ENCODE measurements around the gene MAVS.
A peak's percentile ranks its signal among the peaks of the same experiment; 100 is the strongest.

Gene MAVS

GRCh38 chr20:3854462-3854871 lies 7.8 kb downstream of the MAVS start:
- 67 to 94% methylated on average over 2 of the region's 4 CpGs for WGBS, 2 experiments (ENCODE audit: insufficient coverage in 2 of 2)

GRCh38 chr20:3857405-3857804 lies 10.8 kb downstream of the MAVS start:
- H3K4me1 ChIP-seq (ENCODE audit: control insufficient read depth, insufficient read depth, low read length, poor library complexity, severe bottlenecking), result no peaks in the 10 kb centered on the region
- 88 to 91% methylated on average over 13 to 14 of the region's 14 CpGs for WGBS, 2 experiments (ENCODE audit: insufficient coverage in 2 of 2)
- H3K36me3 ChIP-seq (ENCODE audit: control insufficient read depth, insufficient read depth, low read length), result peaks cover 81% of the 10 kb centered on the region
- H3K4me3 ChIP-seq (ENCODE audit: extremely low read depth, insufficient read depth, low read length, poor library complexity, severe bottlenecking), result no peak overlapping the region
- no peaks in the 10 kb centered on the region for H3K9me3 ChIP-seq (ENCODE audit: control insufficient read depth, low read length)
- no peak overlapping the region for H3K27ac ChIP-seq (ENCODE audit: low read depth, low read length, severe bottlenecking)

More at GRCh38 chr20:3854462-3854871, 7.8 kb downstream of the MAVS start:
- Histone ChIP-seq H3K36me3 (ENCODE audit: control insufficient read depth, insufficient read depth, low read length) (peaks cover 61% of the 10 kb centered on the region), H3K27ac (ENCODE audit: low read depth, low read length, severe bottlenecking) (peak overlapping the region; percentile 16), H3K4me1 (ENCODE audit: control insufficient read depth, insufficient read depth, low read length, poor library complexity, severe bottlenecking) (no peaks in the 10 kb centered on the region), H3K4me3 (ENCODE audit: extremely low read depth, insufficient read depth, low read length, poor library complexity, severe bottlenecking) (no peak overlapping the region), H3K9me3 (ENCODE audit: control insufficient read depth, low read length) (no peaks in the 10 kb centered on the region)

GRCh38 chr20:3858689-3859088 lies 12.1 kb downstream of the MAVS start:
- Histone ChIP-seq H3K9me3 (ENCODE audit: control insufficient read depth, low read length) (no peaks in the 10 kb centered on the region), H3K27ac (ENCODE audit: low read depth, low read length, severe bottlenecking) (no peak overlapping the region), H3K4me1 (ENCODE audit: control insufficient read depth, insufficient read depth, low read length, poor library complexity, severe bottlenecking) (no peaks in the 10 kb centered on the region), H3K4me3 (ENCODE audit: extremely low read depth, insufficient read depth, low read length, poor library complexity, severe bottlenecking) (no peak overlapping the region), H3K36me3 (ENCODE audit: control insufficient read depth, insufficient read depth, low read length) (peaks cover 92% of the 10 kb centered on the region)
- 88 to 96% methylated on average over 4 to 5 of the region's 6 CpGs for WGBS, 2 experiments (ENCODE audit: insufficient coverage in 2 of 2)

GRCh38 chr20:3861191-3861590 lies 14.6 kb downstream of the MAVS start:
- WGBS, 2 experiments (ENCODE audit: insufficient coverage in 2 of 2), result 94 to 95% methylated on average over 6 to 7 of the region's 7 CpGs
- no peaks in the 10 kb centered on the region for H3K9me3 ChIP-seq (ENCODE audit: control insufficient read depth, low read length)
- H3K4me1 ChIP-seq (ENCODE audit: control insufficient read depth, insufficient read depth, low read length, poor library complexity, severe bottlenecking), result no peaks in the 10 kb centered on the region
- H3K27ac ChIP-seq (ENCODE audit: low read depth, low read length, severe bottlenecking), result no peak overlapping the region
- H3K36me3 ChIP-seq (ENCODE audit: control insufficient read depth, insufficient read depth, low read length), result peaks cover 98% of the 10 kb centered on the region
- no peak overlapping the region for H3K4me3 ChIP-seq (ENCODE audit: extremely low read depth, insufficient read depth, low read length, poor library complexity, severe bottlenecking)

GRCh38 chr20:3862333-3862732 lies 15.7 kb downstream of the MAVS start:
- Histone ChIP-seq H3K4me3 (ENCODE audit: extremely low read depth, insufficient read depth, low read length, poor library complexity, severe bottlenecking) (no peak overlapping the region), H3K9me3 (ENCODE audit: control insufficient read depth, low read length) (no peaks in the 10 kb centered on the region), H3K36me3 (ENCODE audit: control insufficient read depth, insufficient read depth, low read length) (peaks cover 96% of the 10 kb centered on the region), H3K27ac (ENCODE audit: low read depth, low read length, severe bottlenecking) (no peak overlapping the region), H3K4me1 (ENCODE audit: control insufficient read depth, insufficient read depth, low read length, poor library complexity, severe bottlenecking) (no peaks in the 10 kb centered on the region)
- WGBS, 2 experiments (ENCODE audit: insufficient coverage in 2 of 2), result 91% methylated on average over 1 of the region's 1 CpG; no CpG with 5 or more reads in 1 of the 2 experiments

GRCh38 chr20:3863317-3863716 lies 16.7 kb downstream of the MAVS start:
- H3K9me3 ChIP-seq (ENCODE audit: control insufficient read depth, low read length), result no peaks in the 10 kb centered on the region
- no peak overlapping the region for H3K27ac ChIP-seq (ENCODE audit: low read depth, low read length, severe bottlenecking)
- WGBS, 2 experiments (ENCODE audit: insufficient coverage in 2 of 2), result 94 to 98% methylated on average over 7 of the region's 7 CpGs
- no peak overlapping the region for H3K4me3 ChIP-seq (ENCODE audit: extremely low read depth, insufficient read depth, low read length, poor library complexity, severe bottlenecking)
- no peaks in the 10 kb centered on the region for H3K4me1 ChIP-seq (ENCODE audit: control insufficient read depth, insufficient read depth, low read length, poor library complexity, severe bottlenecking)
- peaks cover 96% of the 10 kb centered on the region for H3K36me3 ChIP-seq (ENCODE audit: control insufficient read depth, insufficient read depth, low read length)

GRCh38 chr20:3864518-3864917 lies 17.9 kb downstream of the MAVS start:
- WGBS, 2 experiments (ENCODE audit: insufficient coverage in 2 of 2), result 95% methylated on average over 5 of the region's 5 CpGs
- Histone ChIP-seq H3K36me3 (ENCODE audit: control insufficient read depth, insufficient read depth, low read length) (peaks cover 90% of the 10 kb centered on the region), H3K4me3 (ENCODE audit: extremely low read depth, insufficient read depth, low read length, poor library complexity, severe bottlenecking) (no peak overlapping the region)

GRCh38 chr20:3865152-3865886 lies 18.7 kb downstream of the MAVS start:
- Histone ChIP-seq H3K9me3 (ENCODE audit: control insufficient read depth, low read length) (no peaks in the 10 kb centered on the region), H3K27ac (ENCODE audit: low read depth, low read length, severe bottlenecking) (no peak overlapping the region), H3K4me1 (ENCODE audit: control insufficient read depth, insufficient read depth, low read length, poor library complexity, severe bottlenecking) (no peaks in the 10 kb centered on the region), H3K36me3 (ENCODE audit: control insufficient read depth, insufficient read depth, low read length) (peaks cover 82% of the 10 kb centered on the region), H3K4me3 (ENCODE audit: extremely low read depth, insufficient read depth, low read length, poor library complexity, severe bottlenecking) (no peak overlapping the region)
- 95 to 98% methylated on average over 7 to 13 of the region's 14 CpGs for WGBS, 2 experiments (ENCODE audit: insufficient coverage in 2 of 2)

More at GRCh38 chr20:3864518-3864917, 17.9 kb downstream of the MAVS start:
- H3K9me3 ChIP-seq (ENCODE audit: control insufficient read depth, low read length), result no peaks in the 10 kb centered on the region
- H3K27ac ChIP-seq (ENCODE audit: low read depth, low read length, severe bottlenecking), result no peak overlapping the region
- no peaks in the 10 kb centered on the region for H3K4me1 ChIP-seq (ENCODE audit: control insufficient read depth, insufficient read depth, low read length, poor library complexity, severe bottlenecking)

- Histone ChIP-seq H3K4me1 (ENCODE audit: control insufficient read depth, insufficient read depth, low read length, poor library complexity, severe bottlenecking) (no peaks in the 10 kb centered on the region), H3K27ac (ENCODE audit: low read depth, low read length, severe bottlenecking) (no peak overlapping the region), H3K36me3 (ENCODE audit: control insufficient read depth, insufficient read depth, low read length) (peaks cover 78% of the 10 kb centered on the region), H3K4me3 (ENCODE audit: extremely low read depth, insufficient read depth, low read length, poor library complexity, severe bottlenecking) (no peak overlapping the region), H3K9me3 (ENCODE audit: control insufficient read depth, low read length) (no peaks in the 10 kb centered on the region)
- WGBS, 2 experiments (ENCODE audit: insufficient coverage in 2 of 2), result 93 to 99% methylated on average over 8 to 11 of the region's 14 CpGs
These were observed 19.3 kb downstream of the MAVS start for GRCh38 chr20:3865887-3866407.

- peaks cover 78% of the 10 kb centered on the region for H3K36me3 ChIP-seq (ENCODE audit: control insufficient read depth, insufficient read depth, low read length)
- 95 to 100% methylated on average over 2 to 3 of the region's 3 CpGs for WGBS, 2 experiments (ENCODE audit: insufficient coverage in 2 of 2)
- H3K9me3 ChIP-seq (ENCODE audit: control insufficient read depth, low read length), result no peaks in the 10 kb centered on the region
- no peak overlapping the region for H3K4me3 ChIP-seq (ENCODE audit: extremely low read depth, insufficient read depth, low read length, poor library complexity, severe bottlenecking)
- no peaks in the 10 kb centered on the region for H3K4me1 ChIP-seq (ENCODE audit: control insufficient read depth, insufficient read depth, low read length, poor library complexity, severe bottlenecking)
- no peak overlapping the region for H3K27ac ChIP-seq (ENCODE audit: low read depth, low read length, severe bottlenecking)
These were observed 19.8 kb downstream of the MAVS start for GRCh38 chr20:3866464-3866863.

GRCh38 chr20:3867802-3868201 lies 21.2 kb downstream of the MAVS start:
- 93 to 100% methylated on average over 1 to 2 of the region's 2 CpGs for WGBS, 2 experiments (ENCODE audit: insufficient coverage in 2 of 2)
- H3K4me1 ChIP-seq (ENCODE audit: control insufficient read depth, insufficient read depth, low read length, poor library complexity, severe bottlenecking), result no peaks in the 10 kb centered on the region
- peaks cover 77% of the 10 kb centered on the region for H3K36me3 ChIP-seq (ENCODE audit: control insufficient read depth, insufficient read depth, low read length)

More at GRCh38 chr20:3867802-3868201, 21.2 kb downstream of the MAVS start:
- H3K4me3 ChIP-seq (ENCODE audit: extremely low read depth, insufficient read depth, low read length, poor library complexity, severe bottlenecking), result no peak overlapping the region
- H3K9me3 ChIP-seq (ENCODE audit: control insufficient read depth, low read length), result no peaks in the 10 kb centered on the region
- H3K27ac ChIP-seq (ENCODE audit: low read depth, low read length, severe bottlenecking), result no peak overlapping the region
